GM10847 (cell line): ENCODE results near the gene STAT4.

Source experiments
- POLR2A ChIP-seq: IDR thresholded peaks from 2 replicates; pipeline ENCODE4 v1.6.1; 2011; ENCODE audit not compliant: insufficient read length; ENCODE audit errors: extremely low read depth

The STAT4 gene

DNA sequence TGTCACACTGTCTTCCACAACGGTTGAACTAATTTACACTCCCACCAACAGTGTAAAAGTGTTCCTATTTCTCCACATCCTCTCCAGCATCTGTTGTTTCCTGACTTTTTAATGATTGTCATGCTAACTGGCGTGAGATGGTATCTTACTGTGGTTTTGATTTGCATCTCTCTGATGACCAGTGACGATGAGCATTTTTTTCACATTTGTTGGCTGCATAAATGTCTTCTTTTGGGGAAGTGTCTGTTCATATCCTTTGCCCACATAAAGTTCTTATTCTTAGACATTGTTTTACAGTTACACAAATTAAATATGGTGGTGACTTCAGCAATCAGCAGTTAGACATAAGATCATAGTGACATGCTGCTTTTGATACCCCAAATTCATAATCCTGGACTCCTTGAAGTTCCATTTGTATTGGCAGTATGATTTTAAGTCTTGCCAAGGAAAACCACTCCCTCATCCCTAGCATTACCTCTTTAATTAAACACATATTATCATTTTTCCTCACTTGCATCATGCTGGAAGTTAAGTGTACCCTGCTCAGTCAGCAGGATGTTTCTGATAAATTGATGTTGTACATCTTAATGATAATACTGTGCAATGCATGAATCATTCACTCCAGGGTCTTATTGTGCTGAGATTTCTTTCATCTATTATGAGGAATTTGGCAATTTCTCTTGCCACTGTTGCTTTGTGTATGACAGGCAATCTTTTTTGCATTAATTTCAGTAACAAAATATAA is 69.2 kb downstream of the STAT4 start:
- TF ChIP-seq POLR2A, result no peak

DNA sequence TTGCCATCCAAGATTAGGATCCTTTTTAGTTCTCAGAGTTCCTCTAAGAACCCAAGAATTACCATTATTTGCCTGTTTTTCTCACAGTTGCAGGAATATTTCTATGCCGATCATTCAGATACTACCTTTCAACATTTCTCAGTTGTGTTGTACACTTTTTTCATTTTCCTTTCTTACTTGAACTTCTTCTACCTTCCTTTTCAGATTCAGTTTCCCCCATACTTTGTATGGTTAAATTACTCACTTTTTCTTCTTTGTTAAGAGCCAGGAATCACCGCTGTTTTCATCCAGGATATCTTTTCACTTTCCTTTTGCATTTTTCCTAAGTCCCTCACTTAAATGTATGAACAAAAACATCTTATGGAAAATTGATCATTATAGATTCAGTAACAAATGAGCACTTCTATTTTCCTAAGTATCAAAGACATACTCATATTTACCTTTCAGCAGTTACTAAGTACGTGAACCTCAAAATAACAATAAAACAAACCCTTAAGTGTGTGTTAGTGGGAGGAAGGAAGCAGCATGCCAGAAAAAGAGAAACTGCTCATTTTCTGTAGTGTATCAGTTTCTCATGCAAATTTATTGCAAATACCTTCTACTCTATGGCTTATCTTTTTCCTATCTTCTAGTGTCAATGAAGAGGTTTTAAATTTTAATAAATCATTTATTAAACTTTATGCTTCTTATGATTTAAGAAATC is 72.5 kb downstream of the STAT4 start:
- no peak for TF ChIP-seq POLR2A

DNA sequence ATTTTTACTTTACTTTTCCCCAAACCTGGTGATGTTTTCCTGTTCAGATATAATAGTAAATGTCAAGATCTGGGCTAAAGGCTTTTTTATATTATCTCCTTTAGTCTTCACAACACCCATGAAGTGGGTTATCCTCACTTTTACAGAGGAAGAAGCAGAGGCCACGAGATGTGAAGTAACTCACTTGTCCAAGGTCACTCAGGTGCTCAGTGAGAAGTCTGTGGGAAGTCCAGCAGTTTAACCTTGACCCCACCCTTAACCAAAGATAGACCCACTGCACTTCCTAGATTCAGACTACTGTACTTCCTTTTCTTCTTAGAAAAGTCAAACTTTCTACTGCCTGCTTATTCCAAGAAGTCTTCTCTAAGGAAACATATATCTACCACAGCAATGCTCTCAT is 80.5 kb downstream of the STAT4 start:
- TF ChIP-seq POLR2A, result no peak

DNA sequence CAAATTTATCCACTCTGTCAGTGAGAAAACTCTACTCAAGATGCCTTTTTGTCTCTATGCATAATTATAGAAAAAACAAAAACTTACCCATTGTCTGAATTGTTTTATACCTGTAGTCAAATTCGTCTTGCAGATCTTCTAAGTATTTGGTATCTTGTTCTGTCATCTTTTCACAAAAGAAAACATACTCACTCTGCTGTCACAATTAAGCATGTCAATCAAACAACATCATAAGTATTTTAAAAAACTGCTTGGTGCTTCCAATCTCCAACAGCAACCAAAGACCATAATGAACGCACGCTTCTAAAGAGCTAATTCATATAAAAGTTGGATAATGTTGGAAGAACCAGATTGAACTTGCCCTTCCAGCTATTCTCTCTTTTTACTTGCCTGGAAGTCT is 81.2 kb downstream of the STAT4 start:
- TF ChIP-seq POLR2A, result no peak

DNA sequence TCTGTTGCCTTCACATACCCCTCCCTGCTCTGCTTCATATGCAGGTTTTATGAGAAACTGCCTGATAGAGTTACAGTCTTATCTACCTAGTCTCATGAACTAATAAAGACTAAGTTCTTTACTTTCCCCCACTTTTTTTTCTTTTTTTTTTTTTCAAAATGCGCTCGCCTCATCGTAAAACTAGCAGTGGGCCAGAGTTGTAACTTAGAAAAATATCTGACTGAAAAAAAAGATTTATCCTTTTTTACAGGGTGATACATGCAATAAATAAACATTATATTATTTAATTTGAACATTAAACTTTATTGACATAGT is 83.9 kb downstream of the STAT4 start:
- no peak for TF ChIP-seq POLR2A

DNA sequence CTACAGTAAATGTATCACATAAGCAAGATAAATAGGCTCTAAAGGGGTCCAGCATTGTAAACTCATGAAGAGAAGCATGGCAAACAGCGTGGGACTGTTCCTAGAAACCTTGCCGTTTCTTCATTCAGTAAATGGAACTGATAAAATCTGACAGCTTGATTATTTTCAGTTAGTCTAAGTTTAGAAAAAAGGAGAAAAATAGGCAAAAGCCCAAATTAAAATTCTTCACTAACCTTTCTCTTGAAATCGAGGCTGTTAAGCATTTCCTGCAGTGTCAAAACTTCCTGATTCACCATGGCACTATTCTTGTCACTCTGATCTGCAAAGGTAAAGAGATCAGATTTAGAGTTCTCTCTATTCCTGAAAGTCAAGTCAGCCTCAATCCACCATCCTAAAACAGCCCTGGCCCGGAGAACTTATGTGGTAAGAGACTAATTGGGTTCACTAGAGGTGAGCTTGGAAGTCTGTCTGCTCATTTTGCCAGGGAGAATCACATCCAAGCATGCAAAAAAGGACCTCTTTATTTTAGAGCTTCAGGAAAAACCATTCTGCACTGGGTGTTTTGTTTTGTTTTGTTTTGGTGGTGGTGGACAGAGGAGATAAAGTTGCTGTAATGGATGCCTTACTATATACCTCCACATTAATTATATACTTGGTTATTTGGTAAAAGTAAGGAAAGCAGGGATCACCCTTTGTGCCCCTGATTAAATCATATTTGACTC is 84.4 kb downstream of the STAT4 start:
- no peak for TF ChIP-seq POLR2A

DNA sequence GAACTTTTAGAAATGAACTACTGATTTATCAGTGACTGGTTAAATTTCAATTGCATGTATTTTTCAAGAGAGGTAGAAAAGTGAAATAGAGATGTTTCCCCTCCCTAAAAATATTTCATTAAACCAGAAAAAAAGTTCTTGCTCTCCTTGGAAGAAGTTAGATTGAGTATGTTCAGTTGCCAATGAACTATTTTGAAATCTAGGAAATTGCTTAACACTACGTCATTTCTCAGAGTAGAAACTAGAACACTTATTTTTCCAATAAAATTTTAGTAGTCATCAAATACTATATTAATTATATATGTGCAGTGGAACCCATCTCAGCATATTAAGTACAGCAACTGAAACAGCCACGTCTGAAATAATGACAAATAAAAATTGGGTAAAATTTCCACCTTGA is 85.0 kb downstream of the STAT4 start:
- TF ChIP-seq POLR2A, result no peak

DNA sequence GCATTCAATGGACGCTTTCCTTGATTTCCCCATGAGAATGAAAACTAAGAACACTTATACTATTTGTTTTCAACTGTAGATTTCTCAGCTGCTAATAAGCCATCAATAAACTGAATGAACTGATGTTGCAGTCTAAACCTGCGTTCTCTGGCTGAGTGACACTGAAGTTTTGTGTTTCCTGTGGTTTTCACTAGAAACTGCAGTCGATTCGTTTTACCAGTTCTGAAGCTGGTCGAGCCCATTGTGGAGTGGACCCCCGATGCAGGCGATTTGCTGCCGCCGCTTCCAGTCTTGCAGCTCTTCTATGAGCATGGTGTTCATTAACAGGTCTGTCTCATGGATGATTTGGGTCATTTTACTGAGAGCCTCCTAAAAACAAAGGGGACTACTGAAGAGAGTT is 86.2 kb downstream of the STAT4 start:
- no peak for TF ChIP-seq POLR2A

DNA sequence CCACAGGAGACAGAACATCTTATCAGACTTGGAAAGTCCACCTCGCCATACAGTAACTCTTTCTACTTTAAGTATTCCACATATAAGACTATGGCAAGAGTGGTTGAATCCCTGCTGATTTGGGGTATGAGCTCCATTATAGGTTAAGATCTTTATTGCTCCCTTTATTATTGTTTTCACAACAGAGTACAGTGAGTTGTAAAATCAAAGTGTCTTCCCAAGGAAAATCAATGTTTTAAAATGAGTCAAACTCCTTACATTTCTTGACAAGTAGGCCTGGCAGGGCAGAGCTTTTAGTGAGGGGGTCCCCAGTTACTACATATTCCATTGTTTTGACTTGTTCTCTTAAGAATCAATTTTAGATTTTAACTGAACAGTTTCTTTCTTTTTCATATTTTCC is 87.2 kb downstream of the STAT4 start:
- TF ChIP-seq POLR2A, result no peak

DNA sequence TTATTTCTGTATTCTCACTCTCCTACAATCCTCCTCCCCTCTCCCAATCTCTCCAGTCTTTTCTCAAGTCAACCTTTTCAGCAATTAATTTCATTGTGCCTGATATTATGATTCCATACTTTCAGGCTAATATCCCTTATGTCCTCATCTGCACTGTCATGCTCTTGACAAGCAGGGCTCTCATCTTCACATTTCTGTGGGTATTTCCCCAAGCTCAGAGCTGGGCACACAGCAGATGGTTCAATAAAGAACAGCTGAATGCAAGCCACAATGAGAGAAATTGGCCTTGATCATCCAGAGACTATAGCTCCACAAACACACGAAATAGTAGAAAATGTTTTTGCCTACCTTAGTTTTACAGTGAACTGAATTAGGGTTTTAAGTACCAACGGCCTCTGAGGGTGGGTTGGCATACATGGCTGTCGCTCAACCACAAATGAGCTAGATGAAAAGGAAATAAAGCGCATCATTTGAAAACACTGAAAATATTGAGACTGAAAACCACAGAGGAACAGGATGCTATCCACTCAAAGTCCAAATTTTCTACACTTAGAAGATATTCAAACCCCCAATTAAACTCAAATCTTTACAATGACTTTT is 89.3 kb downstream of the STAT4 start:
- no peak for TF ChIP-seq POLR2A

DNA sequence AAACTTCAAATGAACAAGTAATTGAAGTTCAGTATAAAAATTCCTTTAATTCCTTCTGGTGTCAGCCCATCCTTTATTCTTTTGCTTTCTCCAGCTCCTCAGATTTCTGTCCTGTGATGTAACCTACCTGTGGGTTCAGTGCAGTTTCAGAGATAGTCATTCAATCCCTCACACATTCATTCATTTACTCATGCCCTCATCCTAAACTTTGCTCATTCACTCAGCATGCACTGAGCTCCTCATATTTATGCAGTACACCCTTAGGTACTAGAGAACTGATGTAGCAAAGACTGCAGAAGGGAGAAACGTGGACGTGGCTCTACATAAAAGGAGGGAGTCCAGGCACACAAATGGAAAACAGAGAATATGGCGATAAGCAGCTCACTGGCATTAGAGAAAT is 91.5 kb downstream of the STAT4 start:
- no peak for TF ChIP-seq POLR2A

DNA sequence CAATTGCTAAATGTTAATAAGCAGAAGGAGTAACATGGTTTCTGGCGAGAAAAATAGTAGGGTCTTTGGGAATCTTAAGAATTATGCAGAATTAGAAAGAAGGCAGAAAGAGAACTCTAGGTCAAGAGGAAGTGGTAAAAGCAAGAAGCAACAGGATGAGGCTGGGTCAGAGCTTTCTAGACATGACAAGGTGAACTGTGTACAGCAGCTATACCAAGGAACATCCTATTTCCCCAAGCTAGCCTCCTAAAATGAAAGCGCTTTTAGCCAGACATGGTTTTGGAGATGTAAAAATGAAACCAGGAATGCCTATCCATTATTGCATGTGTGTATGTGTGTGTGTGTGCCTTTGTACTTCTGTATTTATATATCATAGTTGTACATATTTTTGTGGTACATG is 94.6 kb downstream of the STAT4 start:
- TF ChIP-seq POLR2A, result no peak

DNA sequence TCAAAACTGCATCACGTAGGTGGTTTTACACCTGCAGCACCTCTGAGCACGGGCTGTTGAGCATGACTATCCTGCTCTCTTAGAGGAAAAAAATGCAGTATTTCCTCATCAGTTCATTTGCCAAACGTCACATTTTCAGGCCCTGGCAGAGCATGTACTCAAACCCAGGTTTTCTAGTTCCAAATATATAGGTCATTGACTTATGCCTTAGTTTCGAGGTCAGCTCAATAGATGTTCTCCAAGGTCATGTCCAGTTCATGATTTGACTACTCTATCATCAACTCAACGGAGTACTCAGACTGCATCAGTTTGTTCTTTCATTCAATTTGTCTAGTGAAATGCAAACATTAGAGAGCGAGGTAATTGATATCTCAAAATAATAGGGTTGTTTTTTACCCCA is 97.5 kb downstream of the STAT4 start:
- TF ChIP-seq POLR2A, result no peak

DNA sequence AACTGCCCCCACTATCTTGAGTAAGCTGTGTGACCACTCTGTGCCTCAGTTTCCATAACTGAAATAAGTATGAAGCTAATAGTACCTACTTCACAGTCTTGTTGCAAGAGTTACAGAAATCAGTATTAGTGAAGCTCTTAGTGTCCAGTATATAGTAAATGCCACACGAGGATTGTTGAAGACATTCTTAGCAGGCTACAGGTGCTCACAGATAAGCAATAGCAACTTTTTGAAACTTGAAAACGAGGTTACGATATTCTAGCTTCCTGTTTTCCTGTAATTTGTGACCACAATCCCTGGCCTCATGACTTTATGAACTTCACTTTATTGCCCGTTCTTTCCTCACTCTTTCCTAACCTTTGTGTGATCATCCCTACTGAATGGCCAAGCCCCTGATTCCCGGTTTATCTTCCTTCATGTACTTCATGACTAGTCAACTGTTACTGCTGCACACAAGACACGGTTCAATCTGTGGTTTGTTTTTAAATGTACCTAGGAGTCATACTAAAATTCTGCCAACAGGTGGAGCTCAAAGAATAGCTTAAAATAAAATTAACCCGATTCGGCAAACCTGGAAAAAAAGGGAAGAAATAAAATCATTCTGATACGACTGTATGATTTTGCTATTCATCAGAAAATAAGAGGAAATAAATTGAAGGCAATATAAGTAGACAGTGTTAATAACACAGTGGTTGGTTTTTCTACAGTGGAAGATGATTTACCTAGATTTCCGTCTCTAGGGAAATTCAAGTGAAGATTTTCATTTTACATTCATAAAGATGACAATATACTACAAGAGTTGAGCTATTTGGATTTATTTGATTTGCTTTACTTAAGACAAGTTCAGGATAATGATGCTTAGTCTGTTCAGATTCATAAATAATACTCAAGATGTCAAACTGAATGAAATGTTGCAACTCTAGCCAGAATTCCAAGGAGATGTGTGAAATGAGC is 98.7 kb downstream of the STAT4 start:
- TF ChIP-seq POLR2A, result no peak

DNA sequence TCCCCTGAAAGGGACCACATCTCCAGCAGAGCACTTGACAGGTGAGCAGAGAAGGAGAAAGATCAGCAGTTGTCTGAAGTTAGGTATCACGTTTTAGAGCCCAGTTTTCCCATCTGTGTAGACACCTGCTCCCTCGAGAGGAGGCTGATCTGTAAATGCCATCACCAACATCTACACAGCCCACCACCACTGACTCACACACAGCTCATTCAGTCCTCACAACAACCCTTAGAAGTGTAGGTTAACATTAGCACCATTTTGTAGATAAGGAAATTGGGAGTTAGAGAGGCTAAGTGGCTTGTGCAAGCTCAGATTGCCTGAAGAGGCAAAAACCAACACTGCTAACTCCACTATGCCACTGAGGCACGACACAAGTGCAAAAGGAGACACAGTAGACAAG is 99.6 kb downstream of the STAT4 start:
- no peak for TF ChIP-seq POLR2A
